K562 (cell line): ENCODE data around the gene ABCC11. TPM values are rescaled to one million over a fixed set of nuclear protein-coding genes. Genes with fewer than 3 reads are reported as not detected.

Source experiments
- DPF2 ChIP-seq: fragments of 450-650 bp; IDR thresholded peaks from 2 replicates; pipeline ENCODE4 v1.6.1; 2016
- EP400 ChIP-seq: fragments of 450-650 bp; IDR thresholded peaks from 2 replicates; pipeline ENCODE4 v1.6.1; 2017; ENCODE audit warnings: antibody characterized with exemption, mild to moderate bottlenecking, moderate library complexity
- HMG20B ChIP-seq: fragments of 250-450 bp; sonication (Bioruptor Pico); IDR thresholded peaks from 2 replicates; pipeline ENCODE4 v1.5.0; 2021; ENCODE audit warnings: mild to moderate bottlenecking
- IFI16 ChIP-seq: fragments of 250-450 bp; sonication (Bioruptor Pico); IDR thresholded peaks from 2 replicates; pipeline ENCODE4 v2.1.2; 2022; ENCODE audit warnings: mild to moderate bottlenecking, inconsistent platforms
- IRF2 ChIP-seq: sonication (generic); formaldehyde crosslinking; IDR thresholded peaks from 2 replicates; pipeline ENCODE4 v1.8.1; 2022; ENCODE audit warnings: mild to moderate bottlenecking, missing genetic modification reagents
- KAT2B ChIP-seq: IDR thresholded peaks from one replicate; pipeline ENCODE4 v1.6.1; 2012; ENCODE audit warnings: low read depth, mild to moderate bottlenecking, control low read depth, inconsistent platforms, low read length, moderate library complexity
- MLLT1 ChIP-seq, 2 experiments: fragments of 450-650 bp; IDR thresholded peaks; 2 replicates each; pipeline ENCODE4 v1.6.1; 2016
- NR2C2 ChIP-seq, 2 experiments: fragments of 200-800 bp in 1 of 2; sonication (Bioruptor generic) in 1 of 2; sonication (generic) in 1 of 2; formaldehyde crosslinking in 1 of 2; IDR thresholded peaks; 2 replicates each; pipeline versions ENCODE4 v1.6.1 to v1.8.0; 2016 to 2022; ENCODE audit warnings: mild to moderate bottlenecking in 1 of 2, missing compliant biosample characterization in 1 of 2, missing genetic modification characterization in 1 of 2, missing genetic modification reagents in 1 of 2
- NRF1 ChIP-seq, 2 experiments: fragments of 450-650 bp; IDR thresholded peaks in 1 of 2; conservative IDR thresholded peaks in 1 of 2; 2 replicates each; pipeline ENCODE4 v1.6.1; 2014; ENCODE audit warnings: mild to moderate bottlenecking in 2 of 2
- PCBP1 ChIP-seq: fragments of 200-400 bp; formaldehyde crosslinking; IDR thresholded peaks from 2 replicates; pipeline ENCODE4 v1.6.1; 2018; ENCODE audit warnings: mild to moderate bottlenecking, low read depth, low read length; ENCODE audit not compliant: poor library complexity, severe bottlenecking
- POLR2B ChIP-seq: fragments of 450-650 bp; IDR thresholded peaks from 2 replicates; pipeline ENCODE4 v1.6.1; 2018; ENCODE audit warnings: low read depth; ENCODE audit not compliant: partially characterized antibody
- PYGO2 ChIP-seq: fragments of 450-650 bp; IDR thresholded peaks from 2 replicates; pipeline ENCODE4 v1.6.1; 2016; ENCODE audit warnings: mild to moderate bottlenecking, missing genetic modification characterization, moderate library complexity, missing compliant biosample characterization
- RAD21 ChIP-seq, 2 experiments: fragments of 250-450 bp in 1 of 2; fragments of 450-650 bp in 1 of 2; sonication (Bioruptor Pico) in 1 of 2; formaldehyde crosslinking in 1 of 2; IDR thresholded peaks in 1 of 2; conservative IDR thresholded peaks in 1 of 2; 2 replicates each; pipeline versions ENCODE4 v1.4.0 to v1.8.0; 2020 to 2022; ENCODE audit warnings: mild to moderate bottlenecking in 2 of 2, moderate library complexity in 1 of 2
- RFX1 ChIP-seq: fragments of 450-650 bp; IDR thresholded peaks from 2 replicates; pipeline ENCODE4 v1.6.1; 2016; ENCODE audit warnings: mild to moderate bottlenecking, moderate library complexity
- SIN3A ChIP-seq, 2 experiments: fragments of 150-350 bp in 1 of 2; IDR thresholded peaks; 2 replicates each; pipeline ENCODE4 v1.6.1; 2011 to 2016; ENCODE audit warnings: borderline replicate concordance in 2 of 2, low read depth in 2 of 2, low read length in 2 of 2, mild to moderate bottlenecking in 2 of 2, moderate library complexity in 2 of 2; ENCODE audit not compliant: control insufficient read depth in 1 of 2
- TCF7 ChIP-seq: sonication (generic); IDR thresholded peaks from 2 replicates; pipeline ENCODE4 v1.6.1; 2016; ENCODE audit warnings: antibody characterized with exemption, borderline replicate concordance
- THAP7 ChIP-seq: fragments of 250-450 bp; sonication (Bioruptor Pico); IDR thresholded peaks from 2 replicates; pipeline ENCODE4 v1.5.0; 2021
- ZBTB1 ChIP-seq: sonication (generic); formaldehyde crosslinking; IDR thresholded peaks from 2 replicates; pipeline ENCODE4 v1.8.1; 2023; ENCODE audit warnings: missing genetic modification reagents, low read depth, mild to moderate bottlenecking, borderline replicate concordance
- ZHX1 ChIP-seq: fragments of 150-350 bp; conservative IDR thresholded peaks from 2 replicates; pipeline ENCODE4 v1.6.1; 2014; ENCODE audit warnings: low read length
- ZNF134 ChIP-seq: fragments of 250-450 bp; sonication (Bioruptor Pico); conservative IDR thresholded peaks from 2 replicates; pipeline ENCODE4 v1.4.0; 2020
- ZNF583 ChIP-seq: fragments of 250-450 bp; sonication (Bioruptor Pico); IDR thresholded peaks from 2 replicates; pipeline ENCODE4 v1.4.0; 2020
- ZNF584 ChIP-seq: fragments of 200-800 bp; sonication (Bioruptor generic); IDR thresholded peaks from 2 replicates; pipeline ENCODE4 v1.6.1; 2016; ENCODE audit warnings: low read depth, mild to moderate bottlenecking, missing genetic modification characterization, missing compliant biosample characterization
- ZNF764 ChIP-seq: fragments of 250-450 bp; sonication (Bioruptor Pico); IDR thresholded peaks from 2 replicates; pipeline ENCODE4 v1.4.0; 2020; ENCODE audit warnings: low read depth, mild to moderate bottlenecking, moderate library complexity
- ZZZ3 ChIP-seq: fragments of 450-650 bp; IDR thresholded peaks from 2 replicates; pipeline ENCODE4 v1.6.1; 2016; ENCODE audit warnings: antibody characterized with exemption, mild to moderate bottlenecking, moderate library complexity
- polyA plus RNA-seq, 8 experiments: library from polyadenylated mRNA; depleted of rRNA in 4 of 8; stranded (reverse) in 5 of 8; unstranded in 3 of 8; fragments of >200 nt; fragmentation: Nextera tagmentation in 2 of 8; fragmentation: Illumina TruSeq in 1 of 8; extraction: Ambion mirVana in 2 of 8; extraction: Trizol in 1 of 8; gene quantifications; 2 replicates each; pipeline versions ENCODE4 v1.2.1 to v1.2.3, GENCODE V29; 2011 to 2014; ENCODE audit warnings: inconsistent platforms in 1 of 8, missing spikeins in 1 of 8
- total RNA-seq, 7 experiments: library from RNA; depleted of rRNA in 6 of 7; stranded (reverse); fragments of >200 nt in 6 of 7; fragmentation: Illumina TruSeq in 2 of 7; extraction: Trizol in 2 of 7; gene quantifications; 2 replicates each; pipeline versions ENCODE4 v1.2.1 to v1.2.3, GENCODE V29; 2011 to 2021; ENCODE audit warnings: low replicate concordance in 1 of 7

The ABCC11 gene
- total and polyA plus RNA-seq, 9 of the 15 experiments (the other 6 are each of a cell fraction or from before 2014, with no cell fraction given): 0.04 to 0.14 (median 0.04) TPM; not detected in 6

GRCh38 chr16:48244080-48244862 is 3.1 kb downstream of the ABCC11 start, which contains the start of gene LONP2 (continued):
- TF ChIP-seq KAT2B (no peak), TCF7 (no peak), EP400 (peak; percentile 87), DPF2 (no peak), IFI16 (no peak), ZHX1 (no peak), POLR2B (peak; percentile 47), RAD21 (CRISPR knock-in tag; conservative IDR thresholded peaks at IDR 0.05 in 1 of 2, IDR thresholded peaks at IDR 0.05 in 1 of 2) (no peak), SIN3A (IDR thresholded peaks at IDR 0.05; ENCODE audit: borderline replicate concordance in 2 of 2, control insufficient read depth in 1 of 2, low read depth in 2 of 2, low read length in 2 of 2) (peak; percentile 61 to 95; a peak in 3 of 4 replicates), IRF2 (CRISPR knock-in tag) (0 out of 2 replicates have a peak, but pooled peaks have one; percentile 76), ZZZ3 (peak; percentile 86), PCBP1 (peak; percentile 29), MLLT1 (IDR thresholded peaks at IDR 0.05) (0 out of 4 replicates have a peak, but pooled peaks of 1 of the 2 experiments have one; percentile 12), ZBTB1 (CRISPR knock-in tag) (0 out of 2 replicates have a peak, but pooled peaks have one; percentile 58), HMG20B (CRISPR knock-in tag) (no peak), ZNF134 (CRISPR knock-in tag) (no peak), NR2C2 (CRISPR knock-in tag; IDR thresholded peaks at IDR 0.05) (no peak), NR2C2 (tag; IDR thresholded peaks at IDR 0.05) (peak; percentile 44; the same call in 1 of the 2 replicates), THAP7 (CRISPR knock-in tag) (no peak), RFX1 (no peak), ZNF583 (CRISPR knock-in tag) (no peak), PYGO2 (no peak), ZNF764 (CRISPR knock-in tag) (no peak), ZNF584 (CRISPR knock-in tag) (no peak), NRF1 (conservative IDR thresholded peaks at IDR 0.05 in 1 of 2, IDR thresholded peaks at IDR 0.05 in 1 of 2) (peak; percentile 38 to 51)
